DND-41 (cell line): ENCODE measurements around the gene FBXL19.

ENCODE experiments used
- CTCF ChIP-seq: IDR thresholded peaks from 2 replicates; pipeline ENCODE4 v1.5.1; 2012; ENCODE audit warnings: borderline replicate concordance, low read length, moderate library complexity, mild to moderate bottlenecking; ENCODE audit not compliant: poor library complexity, severe bottlenecking; ENCODE audit errors: extremely low read depth
- EZH2 ChIP-seq: IDR thresholded peaks from 3 replicates; pipeline ENCODE4 v1.6.1; 2012; ENCODE audit warnings: borderline replicate concordance, low read depth, mild to moderate bottlenecking, moderate library complexity, low read length, inconsistent platforms; ENCODE audit not compliant: severe bottlenecking

- TF ChIP-seq CTCF = no peak
- TF ChIP-seq EZH2 = no peak
Observed at GRCh38 chr16:30964574-30965226, 41.3 kb downstream of the FBXL19 start.
